Retinal pigment epithelial cell (primary cell): Measurements from ENCODE around the gene ZNF471.
A peak's percentile ranks its signal among the peaks of the same experiment; 100 is the strongest.

Experiments
- DNase-seq: peaks from one replicate; pipeline ENCODE4 v3.0.0-alpha.2; 2010; ENCODE audit warnings: low read depth
- H3K4me3 ChIP-seq: 2 replicates; pipeline ENCODE4 v1.5.1; 2011; ENCODE audit warnings: mild to moderate bottlenecking, low read length, control low read depth, moderate library complexity
- CTCF ChIP-seq: conservative IDR thresholded peaks from 2 replicates; pipeline ENCODE4 v1.5.1; 2011; ENCODE audit warnings: low read depth, low read length, control low read depth, inconsistent platforms

ZNF471 gene

GRCh38 chr19:56507446-56508289 is at the start of gene ZNF471:
ZNF471 (plus strand) TSS chr19:56507855; CDS start chr19:56511572, 3,717 bp downstream.
- TF ChIP-seq CTCF: no peak
- DNase-seq: peak; percentile 96
- H3K4me3 ChIP-seq: peak within 1 kb of the TSS; percentile 59

DNA sequence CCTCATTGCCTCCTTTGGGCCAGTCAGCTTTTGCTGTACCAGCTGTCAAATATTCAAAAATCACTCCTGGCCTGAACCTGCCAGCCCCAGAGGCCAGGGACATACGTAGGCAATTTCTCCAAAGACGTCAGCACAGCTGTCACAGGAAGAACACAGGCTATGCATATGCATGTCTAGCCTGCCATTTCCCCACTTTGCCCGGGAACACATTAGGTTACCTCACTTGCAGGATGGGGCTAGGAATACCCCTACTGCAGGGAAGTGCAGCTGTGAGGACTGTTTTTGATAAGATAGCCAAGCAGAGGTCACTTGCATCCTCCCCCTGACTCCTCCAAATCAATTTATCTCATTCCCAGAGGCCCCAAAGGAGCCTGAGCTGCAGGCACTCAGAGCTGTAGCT is 33.3 kb upstream of the ZNF471 start:
- no peak for DNase-seq
- no peak for TF ChIP-seq CTCF
- no peak overlapping the region for H3K4me3 ChIP-seq

- TF ChIP-seq CTCF: no peak
- H3K4me3 ChIP-seq: peak overlapping the region; percentile 84
- DNase-seq: no peak
These were observed 31.6 kb upstream of the ZNF471 start for GRCh38 chr19:56476093-56476492.

DNA sequence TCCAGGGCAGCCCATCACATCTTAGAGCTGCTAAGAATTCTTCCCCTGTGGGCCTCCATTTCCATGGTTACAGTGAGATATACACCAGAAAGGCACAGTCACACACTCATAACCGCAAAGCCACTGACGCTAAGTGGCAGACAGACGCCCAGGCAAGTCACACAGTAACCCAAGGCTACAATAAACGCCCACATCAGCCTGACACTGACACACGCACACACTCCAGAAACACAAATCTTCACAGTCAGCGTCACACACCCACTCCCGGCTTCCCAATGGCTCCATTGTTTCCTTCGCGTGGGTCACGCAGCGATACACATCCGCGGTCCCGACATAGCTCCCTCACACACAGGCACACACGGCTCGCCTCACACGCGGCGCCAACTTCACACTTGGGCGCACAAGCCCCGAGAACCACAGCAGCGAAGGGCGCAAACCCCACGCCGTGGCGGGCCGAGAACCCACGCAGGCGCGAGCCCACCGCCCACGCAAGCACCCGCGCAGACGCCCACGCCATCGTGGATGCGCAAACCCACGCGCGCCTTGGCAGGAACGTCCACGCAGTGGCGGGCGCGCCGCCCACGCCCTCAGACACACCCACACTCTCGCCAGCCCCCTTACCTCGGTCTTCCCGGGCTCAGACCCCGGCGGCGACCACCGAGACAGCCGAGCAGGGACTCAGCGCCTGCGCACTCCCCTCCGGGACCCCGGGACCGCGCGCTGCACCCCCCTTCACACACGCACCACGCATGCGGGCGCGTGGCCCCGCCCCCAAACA is 30.8 kb upstream of the ZNF471 start, which contains the start of gene ZNF667:
Gene ZNF667 (minus strand): TSS at position 695 of the 778 bp plus-strand sequence. CDS start 14,975 bp downstream, outside the sequence.
- no peak for TF ChIP-seq CTCF
- H3K4me3 ChIP-seq: peak within 1 kb of the TSS; percentile 84
- peak; percentile 66 for DNase-seq

- H3K4me3 ChIP-seq: peak overlapping the region; percentile 84
- no peak for TF ChIP-seq CTCF
- peak; percentile 70 for DNase-seq
These were observed 30.0 kb upstream of the ZNF471 start for GRCh38 chr19:56477429-56478338.

DNA sequence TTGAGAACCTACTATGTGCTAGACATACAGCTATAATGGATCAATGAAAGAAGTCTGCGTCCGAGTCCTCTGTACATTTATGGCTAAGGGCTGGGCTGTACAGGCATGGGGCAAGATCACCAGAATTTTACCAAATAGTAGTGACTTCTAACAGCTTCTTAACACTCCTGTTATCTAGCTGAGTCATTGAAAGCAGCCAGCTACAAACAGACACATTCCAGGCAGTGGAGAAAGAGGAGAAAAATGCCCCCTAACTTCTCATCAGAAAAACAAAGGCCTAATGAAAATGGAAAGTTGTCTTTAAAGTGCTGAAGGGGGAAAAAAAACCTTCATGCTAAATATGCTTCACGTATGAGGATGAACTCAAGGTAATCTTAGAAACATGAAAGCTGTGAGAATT is 16.3 kb upstream of the ZNF471 start:
- no peak for DNase-seq
- no peak for TF ChIP-seq CTCF
- no peak overlapping the region for H3K4me3 ChIP-seq
